ENCODE measurements around the gene CS. TPM values are rescaled to one million over a fixed set of nuclear protein-coding genes. Genes with fewer than 3 reads are reported as not detected.

Gene CS
- total RNA-seq, 1 experiment from 2014 or later, result 250 TPM

GRCh38 chr12:56252649-56253048, 47.5 kb downstream of the CS start:
- Histone ChIP-seq H4K20me1 (ENCODE audit: control insufficient read depth, insufficient read depth, insufficient read length) (peaks cover 2% of the 10 kb centered on the region), H2BK20ac (ENCODE audit: low read depth, low read length, poor library complexity, severe bottlenecking) (no peak overlapping the region), H4K8ac (replicated peaks; ENCODE audit: insufficient read length, low read depth, low read length) (no peak overlapping the region), H4K91ac (ENCODE audit: insufficient read length, low read depth, low read length) (no peak overlapping the region), H3T11ph (ENCODE audit: low read length) (no peak overlapping the region), H2BK5ac (ENCODE audit: insufficient read length, low read length) (no peak overlapping the region), H3K23ac (ENCODE audit: insufficient read length, low read depth, low read length) (no peak overlapping the region), H3K4ac (ENCODE audit: low read depth, low read length) (no peak overlapping the region), H3K9me3 (ENCODE audit: control insufficient read depth, low read depth, low read length) (no peaks in the 10 kb centered on the region), H3K18ac (ENCODE audit: insufficient read length, low read depth, low read length) (no peak overlapping the region), H3K9ac (ENCODE audit: extremely low read depth, insufficient read length, low read length) (no peak overlapping the region), H3K4me2 (ENCODE audit: insufficient read depth, insufficient read length, low read length) (no peak overlapping the region), H2BK120ac (ENCODE audit: low read depth, low read length, poor library complexity, severe bottlenecking) (no peak overlapping the region), H3K27ac (ENCODE audit: insufficient read length, low read depth, low read length) (no peak overlapping the region), H2AK5ac (ENCODE audit: insufficient read length, low read length) (no peak overlapping the region), H3K79me2 (ENCODE audit: insufficient read depth, low read length) (no peaks in the 10 kb centered on the region), H3K79me1 (ENCODE audit: insufficient read depth, low read depth, low read length, poor library complexity, severe bottlenecking) (no peaks in the 10 kb centered on the region), H3K14ac (ENCODE audit: insufficient read depth, low read length) (no peak overlapping the region), H2BK15ac (ENCODE audit: low read depth, low read length) (no peak overlapping the region), H2BK12ac (ENCODE audit: insufficient read length, low read depth, low read length) (no peak overlapping the region), H3K27me3 (ENCODE audit: insufficient read depth, low read length) (no peaks in the 10 kb centered on the region), H2AFZ (ENCODE audit: low read length) (no peak overlapping the region), H3K4me1 (ENCODE audit: insufficient read depth, low read length) (no peaks in the 10 kb centered on the region), H3K56ac (ENCODE audit: insufficient read length, low read depth, low read length) (no peak overlapping the region), H4K5ac (ENCODE audit: insufficient read length, low read depth, low read length) (no peak overlapping the region), H3K23me2 (ENCODE audit: insufficient read length, low read depth, low read length, poor library complexity, severe bottlenecking) (no peaks in the 10 kb centered on the region)
- no peak overlapping the region for H3K27ac Mint-ChIP-seq
- no CpG with 5 or more reads among the region's 3 CpGs for WGBS (ENCODE audit: extremely low coverage, insufficient read length, low lambda C conversion rate)
- peaks cover 14% of the 10 kb centered on the region in 2 experiments for H3K4me1 Mint-ChIP-seq
- H3K9me3 Mint-ChIP-seq, result no peaks in the 10 kb centered on the region; a peak in 1 of 5 replicates
- no peaks in the 10 kb centered on the region for H3K27me3 Mint-ChIP-seq (ENCODE audit: low read depth)
- no peak for DNase-seq
- H3K4me3 Mint-ChIP-seq, result no peak overlapping the region
- TF ChIP-seq, protein P1, sequence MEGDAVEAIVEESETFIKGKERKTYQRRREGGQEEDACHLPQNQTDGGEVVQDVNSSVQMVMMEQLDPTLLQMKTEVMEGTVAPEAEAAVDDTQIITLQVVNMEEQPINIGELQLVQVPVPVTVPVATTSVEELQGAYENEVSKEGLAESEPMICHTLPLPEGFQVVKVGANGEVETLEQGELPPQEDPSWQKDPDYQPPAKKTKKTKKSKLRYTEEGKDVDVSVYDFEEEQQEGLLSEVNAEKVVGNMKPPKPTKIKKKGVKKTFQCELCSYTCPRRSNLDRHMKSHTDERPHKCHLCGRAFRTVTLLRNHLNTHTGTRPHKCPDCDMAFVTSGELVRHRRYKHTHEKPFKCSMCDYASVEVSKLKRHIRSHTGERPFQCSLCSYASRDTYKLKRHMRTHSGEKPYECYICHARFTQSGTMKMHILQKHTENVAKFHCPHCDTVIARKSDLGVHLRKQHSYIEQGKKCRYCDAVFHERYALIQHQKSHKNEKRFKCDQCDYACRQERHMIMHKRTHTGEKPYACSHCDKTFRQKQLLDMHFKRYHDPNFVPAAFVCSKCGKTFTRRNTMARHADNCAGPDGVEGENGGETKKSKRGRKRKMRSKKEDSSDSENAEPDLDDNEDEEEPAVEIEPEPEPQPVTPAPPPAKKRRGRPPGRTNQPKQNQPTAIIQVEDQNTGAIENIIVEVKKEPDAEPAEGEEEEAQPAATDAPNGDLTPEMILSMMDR (conservative IDR thresholded peaks at IDR 0.05), result no peak
- peaks cover 44 to 82% (median 76%) of the 10 kb centered on the region in 3 experiments; a peak in 6 of 7 replicates for H3K36me3 Mint-ChIP-seq (ENCODE audit: insufficient read depth in 1 of 3, low read depth in 3 of 3)

Data from H9 (cell line).